OCI-LY1 (cell line): Measurements from ENCODE around the gene ZNF267.
A peak's percentile ranks its signal among the peaks of the same experiment; 100 is the strongest.

ENCODE experiments used
- H2AFZ ChIP-seq: fragments of 200-600 bp; sonication (generic), shearing (Covaris generic); 2 replicates; pipeline ENCODE4 v1.6.0; 2014; ENCODE audit warnings: antibody characterized with exemption, mild to moderate bottlenecking, low read length
- H3F3A ChIP-seq: fragments of 200-600 bp; sonication (generic), shearing (Covaris generic); 2 replicates; pipeline ENCODE4 v1.6.0; 2014; ENCODE audit warnings: mild to moderate bottlenecking, antibody characterized with exemption, low read length, moderate library complexity; ENCODE audit not compliant: insufficient read depth
- H3K27ac ChIP-seq: fragments of 200-600 bp; sonication (generic); 2 replicates; pipeline ENCODE4 v1.5.1; 2014; ENCODE audit warnings: low read length, mixed run types, mild to moderate bottlenecking, low read depth; ENCODE audit not compliant: poor library complexity, severe bottlenecking
- H3K27me3 ChIP-seq: fragments of 200-600 bp; sonication (generic); 2 replicates; pipeline ENCODE4 v1.6.0; 2014; ENCODE audit warnings: antibody characterized with exemption, mild to moderate bottlenecking, low read length, moderate library complexity; ENCODE audit not compliant: insufficient read depth
- H3K36me3 ChIP-seq: fragments of 200-600 bp; sonication (generic); 2 replicates; pipeline ENCODE4 v1.6.1; 2014; ENCODE audit warnings: mild to moderate bottlenecking, antibody characterized with exemption, low read length, moderate library complexity, mixed read lengths; ENCODE audit not compliant: insufficient read depth
- H3K4me1 ChIP-seq: fragments of 200-600 bp; sonication (generic); 2 replicates; pipeline ENCODE4 v1.5.1; 2014; ENCODE audit warnings: mild to moderate bottlenecking, low read length, moderate library complexity; ENCODE audit not compliant: insufficient read depth, severe bottlenecking
- H3K4me2 ChIP-seq: fragments of 200-600 bp; sonication (generic), shearing (Covaris generic); 2 replicates; pipeline ENCODE4 v1.6.1; 2014; ENCODE audit warnings: low read length
- H3K4me3 ChIP-seq: fragments of 200-600 bp; sonication (generic); 2 replicates; pipeline ENCODE4 v1.5.1; 2014; ENCODE audit warnings: low read length, low read depth, mild to moderate bottlenecking, mixed read lengths; ENCODE audit not compliant: poor library complexity, severe bottlenecking
- H3K79me2 ChIP-seq: fragments of 200-600 bp; shearing (Covaris generic); 2 replicates; pipeline ENCODE4 v1.6.1; 2016; ENCODE audit warnings: mixed run types, low read length, mixed read lengths; ENCODE audit not compliant: insufficient read depth
- H3K9ac ChIP-seq: fragments of 200-600 bp; sonication (generic), shearing (Covaris generic); 2 replicates; pipeline ENCODE4 v1.6.1; 2014; ENCODE audit warnings: mild to moderate bottlenecking, low read length, mixed read lengths
- H3K9me2 ChIP-seq: fragments of 200-600 bp; sonication (generic), shearing (Covaris generic); 2 replicates; pipeline ENCODE4 v1.6.1; 2014; ENCODE audit warnings: low read depth, mild to moderate bottlenecking, low read length, mixed read lengths
- H3K9me3 ChIP-seq: fragments of 200-600 bp; shearing (Covaris generic); 2 replicates; pipeline ENCODE4 v1.6.1; 2014; ENCODE audit warnings: low read length, mixed read lengths
- H4K20me1 ChIP-seq: fragments of 200-600 bp; sonication (generic), shearing (Covaris generic); 2 replicates; pipeline ENCODE4 v1.6.0; 2016; ENCODE audit warnings: mild to moderate bottlenecking, low read length; ENCODE audit not compliant: insufficient read depth
- CTCF ChIP-seq: fragments of 200-600 bp; sonication (generic), shearing (Covaris generic); IDR thresholded peaks from 2 replicates; pipeline ENCODE4 v1.5.1; 2017; ENCODE audit warnings: mild to moderate bottlenecking, antibody characterized with exemption, low read length, moderate library complexity, mixed read lengths
- EZH2 ChIP-seq: fragments of 200-600 bp; sonication (generic), shearing (Covaris generic); IDR thresholded peaks from 2 replicates; pipeline ENCODE4 v1.8.0; 2017; ENCODE audit warnings: borderline replicate concordance, mixed run types, mild to moderate bottlenecking, antibody characterized with exemption, low read length, moderate library complexity, mixed read lengths

ZNF267 gene

GRCh38 chr16:31872201-31872600 is 1.4 kb upstream of the ZNF267 start:
- Histone ChIP-seq H4K20me1 (no peaks in the 10 kb centered on the region), H3K9me3 (peaks cover 14% of the 10 kb centered on the region), H3K4me2 (no peak overlapping the region), H3K9me2 (no peaks in the 10 kb centered on the region), H3K4me3 (no peak overlapping the region), H3K27me3 (no peaks in the 10 kb centered on the region), H3K36me3 (peaks cover 25% of the 10 kb centered on the region), H3K4me1 (peaks cover 35% of the 10 kb centered on the region), H3K79me2 (peaks cover 35% of the 10 kb centered on the region), H3K9ac (no peak overlapping the region), H2AFZ (no peak overlapping the region), H3K27ac (no peak overlapping the region), H3F3A (peaks cover 5% of the 10 kb centered on the region; the same call in 1 of the 2 replicates)
- TF ChIP-seq CTCF (no peak), EZH2 (no peak)

- Histone ChIP-seq H3K27me3 (no peaks in the 10 kb centered on the region), H3K36me3 (peaks cover 49% of the 10 kb centered on the region), H3F3A (peaks cover 5% of the 10 kb centered on the region; the same call in 1 of the 2 replicates), H3K9me2 (no peaks in the 10 kb centered on the region), H3K4me1 (peaks cover 25% of the 10 kb centered on the region), H3K27ac (peak overlapping the region; percentile 83), H3K79me2 (peaks cover 58% of the 10 kb centered on the region), H3K4me3 (peak overlapping the region; percentile 80), H2AFZ (no peak overlapping the region), H4K20me1 (no peaks in the 10 kb centered on the region), H3K9ac (peak overlapping the region; percentile 98), H3K4me2 (peak overlapping the region; percentile 95), H3K9me3 (peaks cover 22% of the 10 kb centered on the region)
- TF ChIP-seq EZH2 (no peak), CTCF (no peak)
Measured at GRCh38 chr16:31874366-31875111, 932 bp downstream of the ZNF267 start.

- H3K9ac ChIP-seq = peak overlapping the region; percentile 98
- H2AFZ ChIP-seq = no peak overlapping the region
- peaks cover 3% of the 10 kb centered on the region; the same call in 1 of the 2 replicates for H3F3A ChIP-seq
- H3K79me2 ChIP-seq = peaks cover 65% of the 10 kb centered on the region
- no peaks in the 10 kb centered on the region for H3K27me3 ChIP-seq
- H3K27ac ChIP-seq = peak overlapping the region; percentile 83
- no peaks in the 10 kb centered on the region for H4K20me1 ChIP-seq
- H3K9me3 ChIP-seq = peaks cover 28% of the 10 kb centered on the region
- H3K4me2 ChIP-seq = peak overlapping the region; percentile 95
- no peak for TF ChIP-seq EZH2
- TF ChIP-seq CTCF = no peak
- peaks cover 20% of the 10 kb centered on the region for H3K4me1 ChIP-seq
- peak overlapping the region; percentile 80 for H3K4me3 ChIP-seq
- H3K36me3 ChIP-seq = peaks cover 56% of the 10 kb centered on the region
- H3K9me2 ChIP-seq = no peaks in the 10 kb centered on the region
Measured at GRCh38 chr16:31875112-31875803, 1.7 kb downstream of the ZNF267 start.
